Loucy (cell line): Measurements from ENCODE around the gene TRIM2.

Experiments
- H2AFZ ChIP-seq: fragments of 200-600 bp; sonication (generic); 2 replicates; pipeline ENCODE4 v1.6.0; 2016; ENCODE audit warnings: antibody characterized with exemption, mild to moderate bottlenecking, low read length, moderate library complexity
- H3F3A ChIP-seq: fragments of 200-600 bp; 2 replicates; pipeline ENCODE4 v1.6.0; 2016; ENCODE audit warnings: antibody characterized with exemption, low read depth, mild to moderate bottlenecking
- H3K27me3 ChIP-seq: fragments of 200-600 bp; sonication (generic); 2 replicates; pipeline ENCODE4 v1.6.1; 2014; ENCODE audit warnings: low read length, mild to moderate bottlenecking; ENCODE audit not compliant: insufficient read depth, poor library complexity, severe bottlenecking
- H3K36me3 ChIP-seq: fragments of 200-600 bp; sonication (generic); 2 replicates; pipeline ENCODE4 v1.6.1; 2016; ENCODE audit warnings: low read length; ENCODE audit not compliant: insufficient read depth
- H3K4me1 ChIP-seq: fragments of 200-600 bp; sonication (generic); 2 replicates; pipeline ENCODE4 v1.5.1; 2014; ENCODE audit warnings: low read length, mild to moderate bottlenecking; ENCODE audit not compliant: insufficient read depth, poor library complexity, severe bottlenecking
- H3K4me2 ChIP-seq: fragments of 200-600 bp; sonication (generic); 2 replicates; pipeline ENCODE4 v1.6.0; 2014; ENCODE audit warnings: antibody characterized with exemption, low read length, low read depth, mild to moderate bottlenecking; ENCODE audit not compliant: poor library complexity, severe bottlenecking
- H3K4me3 ChIP-seq: fragments of 200-600 bp; sonication (generic); 2 replicates; pipeline ENCODE4 v1.5.1; 2014; ENCODE audit warnings: low read length, mild to moderate bottlenecking, mixed read lengths; ENCODE audit not compliant: poor library complexity, severe bottlenecking
- H3K79me2 ChIP-seq: fragments of 200-600 bp; sonication (generic); 2 replicates; pipeline ENCODE4 v1.6.1; 2014; ENCODE audit warnings: low read length; ENCODE audit not compliant: insufficient read depth
- H3K9ac ChIP-seq: fragments of 200-600 bp; sonication (generic); 2 replicates; pipeline ENCODE4 v1.6.0; 2014; ENCODE audit warnings: mild to moderate bottlenecking, low read depth, low read length, moderate library complexity; ENCODE audit not compliant: poor library complexity, severe bottlenecking
- H3K9me2 ChIP-seq: fragments of 200-600 bp; sonication (generic); replicated peaks from 2 replicates; pipeline ENCODE4 v1.6.1; 2016; ENCODE audit warnings: low read depth, low read length, mixed read lengths
- H3K9me3 ChIP-seq: fragments of 200-600 bp; sonication (generic); 2 replicates; pipeline ENCODE4 v1.6.1; 2014; ENCODE audit warnings: mild to moderate bottlenecking, antibody characterized with exemption, low read length, low read depth; ENCODE audit not compliant: insufficient read depth
- H4K20me1 ChIP-seq: fragments of 200-600 bp; sonication (generic); 2 replicates; pipeline ENCODE4 v1.6.0; 2014; ENCODE audit warnings: antibody characterized with exemption, low read length, mild to moderate bottlenecking; ENCODE audit not compliant: insufficient read depth, poor library complexity, severe bottlenecking
- CTCF ChIP-seq: fragments of 200-600 bp; sonication (generic); conservative IDR thresholded peaks from 2 replicates; pipeline ENCODE4 v1.5.1; 2014; ENCODE audit warnings: mild to moderate bottlenecking, antibody characterized with exemption, low read length
- EZH2phosphoT487 ChIP-seq: fragments of 200-600 bp; IDR thresholded peaks from 2 replicates; pipeline ENCODE4 v1.6.1; 2018; ENCODE audit warnings: antibody characterized with exemption, mild to moderate bottlenecking, moderate library complexity, borderline replicate concordance

The TRIM2 gene

GRCh38 chr4:153362184-153362583 lies 157.9 kb downstream of the TRIM2 start:
- Histone ChIP-seq H3K9me2 (no peaks in the 10 kb centered on the region), H3F3A (peaks cover 4% of the 10 kb centered on the region; the same call in 1 of the 2 replicates), H3K4me3 (no peak overlapping the region), H3K4me2 (no peak overlapping the region), H3K79me2 (peaks cover 29% of the 10 kb centered on the region), H2AFZ (no peak overlapping the region), H4K20me1 (peaks cover 4% of the 10 kb centered on the region), H3K9me3 (no peaks in the 10 kb centered on the region), H3K27me3 (no peaks in the 10 kb centered on the region), H3K4me1 (peaks cover 12% of the 10 kb centered on the region), H3K36me3 (peaks cover 87% of the 10 kb centered on the region), H3K9ac (no peak overlapping the region)
- TF ChIP-seq CTCF: no peak
- no peak for TF ChIP-seq EZH2phosphoT487

GRCh38 chr4:153364061-153364460 lies 159.8 kb downstream of the TRIM2 start:
- TF ChIP-seq EZH2phosphoT487 (no peak), CTCF (no peak)
- Histone ChIP-seq H3K4me1 (peaks cover 22% of the 10 kb centered on the region), H3F3A (peaks cover 6% of the 10 kb centered on the region; the same call in 1 of the 2 replicates)

DNA sequence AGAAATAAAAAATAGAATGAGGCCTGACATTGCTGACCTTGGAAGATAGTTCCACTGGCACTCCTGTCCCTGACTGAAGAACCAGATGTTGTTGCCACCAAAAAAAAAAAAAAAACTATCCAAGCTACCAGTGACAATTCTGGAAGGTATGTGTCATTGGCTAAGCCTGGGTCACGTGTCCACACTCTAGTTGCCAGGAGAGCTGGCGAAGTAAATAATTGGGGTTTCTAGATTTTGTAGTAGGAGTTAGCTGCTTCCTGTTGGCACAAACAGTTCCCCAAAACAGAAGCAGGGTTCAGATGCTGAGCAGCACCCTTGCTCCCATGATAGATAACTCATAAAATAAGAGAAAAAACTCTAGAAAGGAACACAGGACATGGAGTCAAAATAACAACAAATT lies 160.8 kb downstream of the TRIM2 start:
- Histone ChIP-seq H3K79me2 (peaks cover 20% of the 10 kb centered on the region), H3K9me3 (no peaks in the 10 kb centered on the region), H4K20me1 (no peaks in the 10 kb centered on the region), H3K4me1 (peaks cover 22% of the 10 kb centered on the region), H3F3A (peaks cover 6% of the 10 kb centered on the region; the same call in 1 of the 2 replicates), H2AFZ (no peak overlapping the region), H3K4me2 (no peak overlapping the region), H3K27me3 (no peaks in the 10 kb centered on the region), H3K4me3 (no peak overlapping the region), H3K36me3 (peaks cover 80% of the 10 kb centered on the region), H3K9me2 (no peaks in the 10 kb centered on the region), H3K9ac (no peak overlapping the region)
- no peak for TF ChIP-seq EZH2phosphoT487
- no peak for TF ChIP-seq CTCF

More at GRCh38 chr4:153364061-153364460, 159.8 kb downstream of the TRIM2 start:
- no peak overlapping the region for H2AFZ ChIP-seq
- no peaks in the 10 kb centered on the region for H3K9me3 ChIP-seq
- H3K4me3 ChIP-seq: no peak overlapping the region
- H3K79me2 ChIP-seq: peaks cover 19% of the 10 kb centered on the region
- H4K20me1 ChIP-seq: no peaks in the 10 kb centered on the region
- peaks cover 82% of the 10 kb centered on the region for H3K36me3 ChIP-seq
- no peak overlapping the region for H3K9ac ChIP-seq
- no peaks in the 10 kb centered on the region for H3K27me3 ChIP-seq
- H3K9me2 ChIP-seq: no peaks in the 10 kb centered on the region
- no peak overlapping the region for H3K4me2 ChIP-seq
